WTC11 (cell line): ENCODE data around the gene SIX6. TPM values are rescaled to one million over a fixed set of nuclear protein-coding genes. Genes with fewer than 3 reads are reported as not detected.

ENCODE experiments used
- ATAC-seq: fragments of 200-7000 bp; cut with Tn5 transposase; 2 replicates; pipeline ENCODE4 v1.10.0; 2021; ENCODE audit warnings: mild to moderate bottlenecking, moderate library complexity
- CTCF ChIA-PET: fragments of 300-600 bp; sonication (Branson Sonifier 250); formaldehyde crosslinking; loops from one replicate; lab custom pipeline; 2021; ENCODE audit warnings: antibody characterized with exemption; lab: Charles Lee
- POLR2A ChIA-PET: fragments of 350-600 bp; sonication (Branson Sonifier 250); formaldehyde crosslinking; loops from one replicate; lab custom pipeline; 2021; ENCODE audit warnings: antibody characterized with exemption; lab: Charles Lee
- DNase-seq: peaks from one replicate; pipeline ENCODE4 v3.0.0; 2021; ENCODE audit warnings: low spot score
- H3K27ac Mint-ChIP-seq: 2 replicates; pipeline ENCODE4 v1.8.0; 2021; ENCODE audit warnings: mixed read lengths
- H3K27me3 Mint-ChIP-seq: 2 replicates; pipeline ENCODE4 v1.8.0; 2021; ENCODE audit warnings: low read depth, mild to moderate bottlenecking, moderate library complexity, mixed read lengths
- H3K36me3 Mint-ChIP-seq: 2 replicates; pipeline ENCODE4 v1.8.0; 2021; ENCODE audit warnings: mixed read lengths
- H3K4me1 Mint-ChIP-seq: 2 replicates; pipeline ENCODE4 v1.8.0; 2022; ENCODE audit warnings: mixed read lengths
- H3K4me3 Mint-ChIP-seq: 2 replicates; pipeline ENCODE4 v1.8.0; 2021; ENCODE audit warnings: mild to moderate bottlenecking, moderate library complexity, mixed read lengths
- H3K9me3 Mint-ChIP-seq: 2 replicates; pipeline ENCODE4 v1.8.0; 2021; ENCODE audit warnings: mixed read lengths
- ARID4B ChIP-seq: sonication (generic); formaldehyde crosslinking; IDR thresholded peaks from 2 replicates; pipeline ENCODE4 v1.8.0; 2023; ENCODE audit warnings: missing genetic modification reagents, mild to moderate bottlenecking, borderline replicate concordance
- EMX1 ChIP-seq: fragments of 250-450 bp; sonication (Bioruptor Pico); IDR thresholded peaks from 2 replicates; pipeline ENCODE4 v1.8.0; 2021; ENCODE audit warnings: mild to moderate bottlenecking
- ETV6 ChIP-seq: sonication (generic); formaldehyde crosslinking; IDR thresholded peaks from 2 replicates; pipeline ENCODE4 v1.8.1; 2022; ENCODE audit warnings: mild to moderate bottlenecking, missing genetic modification reagents
- GABPB1 ChIP-seq: sonication (generic); formaldehyde crosslinking; IDR thresholded peaks from 2 replicates; pipeline ENCODE4 v1.8.1; 2023; ENCODE audit warnings: mild to moderate bottlenecking, missing genetic modification reagents
- KAT7 ChIP-seq: sonication (generic); formaldehyde crosslinking; IDR thresholded peaks from 2 replicates; pipeline ENCODE4 v1.8.1; 2023; ENCODE audit warnings: missing genetic modification reagents, mild to moderate bottlenecking, borderline replicate concordance
- NR3C1 ChIP-seq: sonication (generic); formaldehyde crosslinking; conservative IDR thresholded peaks from 2 replicates; pipeline ENCODE4 v1.8.1; 2023; ENCODE audit warnings: low read depth, mild to moderate bottlenecking, missing genetic modification reagents
- RELA ChIP-seq: sonication (generic); formaldehyde crosslinking; IDR thresholded peaks from 2 replicates; pipeline ENCODE4 v1.8.1; 2022; ENCODE audit warnings: missing genetic modification reagents, mild to moderate bottlenecking, borderline replicate concordance
- RORB ChIP-seq: fragments of 250-450 bp; sonication (Bioruptor Pico); IDR thresholded peaks from 2 replicates; pipeline ENCODE4 v1.9.0; 2021; ENCODE audit warnings: mild to moderate bottlenecking
- STAT6 ChIP-seq: sonication (generic); formaldehyde crosslinking; conservative IDR thresholded peaks from 2 replicates; pipeline ENCODE4 v1.8.1; 2023; ENCODE audit warnings: mild to moderate bottlenecking, low read depth, missing genetic modification reagents, moderate library complexity
- TEAD4 ChIP-seq: sonication (generic); formaldehyde crosslinking; IDR thresholded peaks from 2 replicates; pipeline ENCODE4 v1.8.0; 2022; ENCODE audit warnings: mild to moderate bottlenecking, missing genetic modification reagents
- TP53 ChIP-seq: sonication (generic); formaldehyde crosslinking; IDR thresholded peaks from 2 replicates; pipeline ENCODE4 v1.8.1; 2023; ENCODE audit warnings: mild to moderate bottlenecking, missing genetic modification reagents
- USF1 ChIP-seq: sonication (generic); formaldehyde crosslinking; IDR thresholded peaks from 2 replicates; pipeline ENCODE4 v1.8.0; 2022; ENCODE audit warnings: mild to moderate bottlenecking, missing genetic modification reagents
- ZMAT4 ChIP-seq: fragments of 250-450 bp; sonication (Bioruptor Pico); IDR thresholded peaks from 2 replicates; pipeline ENCODE4 v1.9.0; 2021; ENCODE audit warnings: mild to moderate bottlenecking
- ZNF219 ChIP-seq: sonication (generic); formaldehyde crosslinking; IDR thresholded peaks from 2 replicates; pipeline ENCODE4 v1.8.0; 2023; ENCODE audit warnings: missing genetic modification reagents, mild to moderate bottlenecking, borderline replicate concordance
- ZNF263 ChIP-seq: sonication (generic); formaldehyde crosslinking; IDR thresholded peaks from 2 replicates; pipeline ENCODE4 v1.8.1; 2022; ENCODE audit warnings: low read depth, mild to moderate bottlenecking, moderate library complexity, missing genetic modification reagents
- total RNA-seq: library from RNA; stranded (reverse); gene quantifications from 3 replicates; pipeline ENCODE4 v1.2.3, GENCODE V29; 2021
- TF ChIP-seq, protein P1 (sequence below): sonication (generic); formaldehyde crosslinking; IDR thresholded peaks from 2 replicates; pipeline ENCODE4 v1.8.0; 2023; ENCODE audit warnings: missing genetic modification reagents
- TF ChIP-seq, protein P2 (sequence below): sonication (generic); formaldehyde crosslinking; IDR thresholded peaks from 2 replicates; pipeline ENCODE4 v1.8.0; 2022; ENCODE audit warnings: mild to moderate bottlenecking, missing genetic modification reagents
- TF ChIP-seq, protein P3 (sequence below): sonication (generic); formaldehyde crosslinking; IDR thresholded peaks from 2 replicates; pipeline ENCODE4 v1.8.1; 2022; ENCODE audit warnings: missing genetic modification reagents, borderline replicate concordance

Gene SIX6
- total RNA-seq, 1 experiment from 2014 or later, result 0.07 TPM

DNA sequence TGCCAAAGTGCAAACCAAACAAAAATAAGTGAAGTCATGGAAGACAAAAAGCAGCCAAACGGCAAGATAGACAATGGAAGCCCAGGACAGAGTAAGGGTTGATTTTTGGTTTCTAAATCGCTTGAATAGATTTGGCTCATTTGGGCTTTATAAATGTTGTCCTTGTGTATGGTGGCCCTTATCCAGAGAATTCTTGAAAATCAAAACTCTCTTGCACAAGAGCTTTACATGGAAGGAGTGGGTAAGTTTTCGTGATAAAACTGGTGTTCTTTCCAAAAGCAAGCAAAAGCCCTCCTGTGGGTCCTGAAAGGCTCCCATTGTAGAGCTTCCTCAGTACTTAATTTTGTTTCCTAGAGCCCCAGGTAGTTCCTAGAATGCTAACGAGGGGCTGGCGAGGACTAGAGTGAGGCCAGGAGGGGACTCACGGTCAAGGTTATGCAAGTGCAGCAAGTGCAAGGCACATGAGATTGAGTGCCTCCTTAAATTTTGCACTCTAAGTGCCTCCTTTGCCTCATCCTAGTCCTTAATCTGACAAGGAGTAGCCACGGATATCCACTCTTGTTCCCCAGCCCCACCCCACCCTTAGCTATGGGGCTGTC is 4.1 kb downstream of the SIX6 start:
- peaks cover 97% of the 10 kb centered on the region for H3K27me3 Mint-ChIP-seq
- H3K4me3 Mint-ChIP-seq, result peak overlapping the region; percentile 41; the same call in 1 of the 2 replicates
- POLR2A ChIA-PET, result interaction anchor here (1.9 kb wide), 1 partner anchor 181 kb away, joined by 5 read pairs; no protein-coding TSS in a partner anchor

DNA sequence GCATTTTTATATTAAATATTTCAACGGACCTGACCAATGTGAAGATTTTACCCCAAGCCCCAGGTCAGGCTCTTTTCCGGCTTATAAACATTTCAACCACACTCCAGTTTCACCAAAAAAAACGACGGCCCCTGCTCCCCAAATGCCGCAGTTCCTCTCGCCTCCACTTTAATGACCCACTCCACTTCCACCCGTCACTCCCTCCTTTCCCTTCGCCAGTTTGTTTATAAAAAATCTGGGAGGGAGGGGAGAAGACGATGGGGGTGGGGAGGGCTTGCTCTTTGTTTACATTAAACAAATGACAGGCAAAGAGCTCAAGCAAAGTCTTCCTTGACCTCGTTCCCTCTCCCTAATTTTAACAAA is 5.4 kb downstream of the SIX6 start:
- Mint-ChIP-seq H3K4me1 (peaks cover 59% of the 10 kb centered on the region), H3K36me3 (no peaks in the 10 kb centered on the region), H3K9me3 (no peaks in the 10 kb centered on the region), H3K4me3 (peak overlapping the region; percentile 74), H3K27me3 (peaks cover 92% of the 10 kb centered on the region), H3K27ac (no peak overlapping the region)
- ChIA-PET CTCF (interaction anchor here (0.7 to 2.5 kb wide), 7 partner anchors 8 to 265 kb away, joined by 3 to 8 read pairs (median 3); partner anchors contain the start of gene PPM1A), POLR2A (interaction anchor here (1.9 kb wide), 1 partner anchor 182 kb away, joined by 5 read pairs; no protein-coding TSS in a partner anchor)
- TF ChIP-seq RELA, result no peak
- no peak for TF ChIP-seq EMX1 (CRISPR knock-in tag)
- ATAC-seq, result no peak
- no peak for DNase-seq

More for the DNA sequence above, 4.1 kb downstream of the SIX6 start:
- no peak for TF ChIP-seq TEAD4
- Mint-ChIP-seq H3K9me3 (no peaks in the 10 kb centered on the region), H3K4me1 (peaks cover 66% of the 10 kb centered on the region), H3K36me3 (no peaks in the 10 kb centered on the region), H3K27ac (no peak overlapping the region)
- CTCF ChIA-PET, result interaction anchor here (0.6 to 2.5 kb wide), 5 partner anchors 31 to 249 kb away, joined by 3 to 10 read pairs (median 5); no protein-coding TSS in a partner anchor
- peak; percentile 52 for DNase-seq
- peak; percentile 17 for ATAC-seq

GRCh38 chr14:60514741-60515491 is 6.0 kb downstream of the SIX6 start:
- H3K27me3 Mint-ChIP-seq, result peaks cover 91% of the 10 kb centered on the region
- DNase-seq, result peak; percentile 81
- H3K9me3 Mint-ChIP-seq, result no peaks in the 10 kb centered on the region
- ChIA-PET POLR2A (interaction anchor here (1.9 kb wide), 1 partner anchor 183 kb away, joined by 5 read pairs; no protein-coding TSS in a partner anchor), CTCF (interaction anchor here (0.7 to 2.5 kb wide), 7 partner anchors 8 to 266 kb away, joined by 3 to 9 read pairs (median 3); partner anchors contain the start of gene PPM1A)
- ATAC-seq, result peak; percentile 33
- no peak overlapping the region for H3K27ac Mint-ChIP-seq
- peak overlapping the region; percentile 74 for H3K4me3 Mint-ChIP-seq
- H3K4me1 Mint-ChIP-seq, result peaks cover 53% of the 10 kb centered on the region
- H3K36me3 Mint-ChIP-seq, result no peaks in the 10 kb centered on the region
- TF ChIP-seq TP53 (CRISPR knock-in tag) (0 out of 2 replicates have a peak, but pooled peaks have one; percentile 35), ETV6 (CRISPR knock-in tag) (no peak), KAT7 (no peak), ZNF263 (CRISPR knock-in tag) (no peak), USF1 (CRISPR knock-in tag) (no peak), GABPB1 (CRISPR knock-in tag) (no peak), RORB (CRISPR knock-in tag) (no peak), STAT6 (CRISPR knock-in tag) (no peak), ARID4B (0 out of 2 replicates have a peak, but pooled peaks have one; percentile 46), ZNF219 (CRISPR knock-in tag) (no peak), NR3C1 (no peak), ZMAT4 (CRISPR knock-in tag) (no peak)
- TF ChIP-seq, protein P1, sequence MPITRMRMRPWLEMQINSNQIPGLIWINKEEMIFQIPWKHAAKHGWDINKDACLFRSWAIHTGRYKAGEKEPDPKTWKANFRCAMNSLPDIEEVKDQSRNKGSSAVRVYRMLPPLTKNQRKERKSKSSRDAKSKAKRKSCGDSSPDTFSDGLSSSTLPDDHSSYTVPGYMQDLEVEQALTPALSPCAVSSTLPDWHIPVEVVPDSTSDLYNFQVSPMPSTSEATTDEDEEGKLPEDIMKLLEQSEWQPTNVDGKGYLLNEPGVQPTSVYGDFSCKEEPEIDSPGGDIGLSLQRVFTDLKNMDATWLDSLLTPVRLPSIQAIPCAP (CRISPR knock-in tag), result no peak
- TF ChIP-seq, protein P2, sequence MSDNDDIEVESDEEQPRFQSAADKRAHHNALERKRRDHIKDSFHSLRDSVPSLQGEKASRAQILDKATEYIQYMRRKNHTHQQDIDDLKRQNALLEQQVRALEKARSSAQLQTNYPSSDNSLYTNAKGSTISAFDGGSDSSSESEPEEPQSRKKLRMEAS, result no peak
- TF ChIP-seq, protein P3, sequence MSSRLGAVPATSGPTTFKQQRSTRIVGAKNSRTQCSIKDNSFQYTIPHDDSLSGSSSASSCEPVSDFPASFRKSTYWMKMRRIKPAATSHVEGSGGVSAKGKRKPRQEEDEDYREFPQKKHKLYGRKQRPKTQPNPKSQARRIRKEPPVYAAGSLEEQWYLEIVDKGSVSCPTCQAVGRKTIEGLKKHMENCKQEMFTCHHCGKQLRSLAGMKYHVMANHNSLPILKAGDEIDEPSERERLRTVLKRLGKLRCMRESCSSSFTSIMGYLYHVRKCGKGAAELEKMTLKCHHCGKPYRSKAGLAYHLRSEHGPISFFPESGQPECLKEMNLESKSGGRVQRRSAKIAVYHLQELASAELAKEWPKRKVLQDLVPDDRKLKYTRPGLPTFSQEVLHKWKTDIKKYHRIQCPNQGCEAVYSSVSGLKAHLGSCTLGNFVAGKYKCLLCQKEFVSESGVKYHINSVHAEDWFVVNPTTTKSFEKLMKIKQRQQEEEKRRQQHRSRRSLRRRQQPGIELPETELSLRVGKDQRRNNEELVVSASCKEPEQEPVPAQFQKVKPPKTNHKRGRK (CRISPR knock-in tag), result no peak
